Heart right ventricle (tissue), 16 donors: ENCODE data around the gene PGAP2. TPM values are rescaled to one million over a fixed set of nuclear protein-coding genes. Genes with fewer than 3 reads are reported as not detected.

ENCODE experiments used
- ATAC-seq, 8 donors: fragments of 200-7000 bp; cut with Tn5 transposase; one replicate each; pipeline ENCODE4 v1.9.1; 2020; ENCODE audit warnings: mild to moderate bottlenecking in 8 of 8, moderate library complexity in 8 of 8, moderate number of reproducible peaks in 1 of 8
- DNase-seq, 2 donors: peaks; one replicate each; pipeline ENCODE4 v3.0.0-alpha.2; 2020
- H3K27ac ChIP-seq, 10 donors: fragments of 200-600 bp; sonication (generic) in 2 of 10; one replicate each; pipeline versions ENCODE4 v1.5.0 to v1.8.0; 2020 to 2022; ENCODE audit warnings: mild to moderate bottlenecking in 3 of 10
- H3K27me3 ChIP-seq, 7 donors: fragments of 200-600 bp; one replicate each; pipeline ENCODE4 v1.8.0; 2021 to 2022; ENCODE audit warnings: mild to moderate bottlenecking in 2 of 7
- H3K36me3 ChIP-seq, 9 donors: fragments of 200-600 bp; sonication (generic) in 1 of 9; one replicate each; pipeline versions ENCODE4 v1.5.0 to v1.8.0; 2020 to 2022; ENCODE audit warnings: mild to moderate bottlenecking in 2 of 9
- H3K4me1 ChIP-seq, 9 donors: fragments of 200-600 bp; sonication (generic) in 1 of 9; one replicate each; pipeline versions ENCODE4 v1.5.0 to v1.8.0; 2020 to 2022; ENCODE audit warnings: mild to moderate bottlenecking in 4 of 9
- H3K4me3 ChIP-seq, 10 donors: fragments of 200-600 bp; sonication (generic) in 2 of 10; one replicate each; pipeline versions ENCODE4 v1.5.0 to v1.8.0; 2020 to 2022; ENCODE audit warnings: mild to moderate bottlenecking in 7 of 10, moderate library complexity in 2 of 10
- H3K9me3 ChIP-seq, 11 donors: fragments of 200-600 bp in 10 of 11; sonication (generic) in 2 of 11; one replicate each; pipeline versions ENCODE4 v1.5.0 to v1.8.0; 2013 to 2022; ENCODE audit warnings: mild to moderate bottlenecking in 2 of 11, control low read depth in 1 of 11, moderate library complexity in 1 of 11
- CTCF ChIP-seq, 9 donors: fragments of 200-600 bp; sonication (generic) in 2 of 9; IDR thresholded peaks; one replicate each; pipeline versions ENCODE4 v1.5.0 to v1.8.0; 2021 to 2022; ENCODE audit warnings: antibody characterized with exemption in 9 of 9, mild to moderate bottlenecking in 5 of 9, moderate library complexity in 1 of 9
- WGBS, 2 donors: extraction: QIAGEN DNeasy Blood & Tissue Kit; methylation state at CpG; one replicate each; pipeline ENCODE4 v1.1.7; 2013; ENCODE audit warnings: inconsistent platforms in 1 of 2; 5-methylcytosine and 5-hydroxymethylcytosine counted together
- intact Hi-C, 10 donors: fragments of 100-400 bp; cut with DNase I; formaldehyde crosslinking; loops; one replicate each; pipeline versions ENCODE4 v1.11.1 to v1.14.2; 2022
- polyA plus RNA-seq, 2 donors: library from polyadenylated mRNA; stranded (reverse); fragments of 200-250 nt; gene quantifications; one replicate each; pipeline ENCODE4 v1.2.3, GENCODE V29; 2013
- total RNA-seq, 10 donors: library from RNA; stranded (reverse); fragmentation: NEBNext Ultra II Directional in 3 of 10; extraction: Animal tissue kit (Norgen Biotek cat#: 25700) in 3 of 10; gene quantifications; one replicate each; pipeline versions ENCODE4 v1.2.1 to v1.2.4, GENCODE V29; 2021 to 2023
- donor health status: Arrhythmogenic right ventricular cardiomyopathy.
- donor health status: ischemic (EF 13 %, LVEDD 7.1; RV severe dilation, severe dysfunction).
- donor health status: healthy with polysubstance abuse.
- donor health status: DM: no; HTN: yes; CAD: no.
- donor health status: DM: no; HTN: no; CAD: no.
- donor health status: ischemic (EF 25% LVEDD 6.9; RV normal size, moderate dysfunction).
- donor health status: ischemic (EF 25% LVEDD 5.7; RV mildly dilated, moderate dysfunction).
- donor health status: healthy.
- donor health status: DM: yes; HTN: yes; CAD: no.
- donor health status: Ischemic cardiomyopathy.
- donor health status: ischemic (EF 35%, LVEDD 5.7; RV mildly dilated, moderate dysfunction).
- donor health status: nonischemic (EF 11% LVEDD 7.7; RV severe dilation, severe dysfunction).
- donor health status: DM: yes; HTN: yes; CAD: no.
- donor health status: PGD.
- donor health status: ischemic (EF 29% LVEDD 5.4; RV normal size, mild dysfunction).
- donor health status: nonischemic (EF 23%, LVEDD 6.1; RV moderate dilation, normal function).

PGAP2 gene
- total and polyA plus RNA-seq, 12 donors: 12.7 to 29.8 (median 20.9) TPM

GRCh38 chr11:3836903-3837302, 28.5 kb downstream of the PGAP2 start:
- Histone ChIP-seq H3K27me3 (no peaks in the 10 kb centered on the region), H3K9me3 (no peaks in the 10 kb centered on the region), H3K4me3 (peak overlapping the region in 5 of 10 donors; percentile 8 to 97 (median 21)), H3K36me3 (peaks cover 0 to 28% (median 0%) of the 10 kb centered on the region in 9 donors), H3K27ac (peak overlapping the region in 9 of 10 donors; percentile 34 to 100 (median 58)), H3K4me1 (peaks cover 30 to 87% (median 78%) of the 10 kb centered on the region in 9 donors)
- DNase-seq (peak; percentile 36 to 51), ATAC-seq (peak in 1 of 8 donors; percentile 14)
- WGBS, 2 donors: 56 to 58% methylated on average over 5 of the region's 5 CpGs
- intact Hi-C loops: loop anchor here in 2 of 10 donors (5.0 kb wide), 2 partner anchors 40 to 380 kb away; partner anchors contain the start of gene NUP98 (in 1 of the 2)
- TF ChIP-seq CTCF (IDR thresholded peaks at IDR 0.05): no peak

- WGBS, 2 donors: 59 to 89% methylated on average over 1 of the region's 1 CpG
- Histone ChIP-seq H3K27me3 (no peaks in the 10 kb centered on the region), H3K4me3 (peak overlapping the region in 6 of 10 donors; percentile 8 to 97 (median 48)), H3K36me3 (peaks cover 0 to 26% (median 0%) of the 10 kb centered on the region in 9 donors), H3K9me3 (no peaks in the 10 kb centered on the region), H3K4me1 (peaks cover 25 to 80% (median 71%) of the 10 kb centered on the region in 9 donors), H3K27ac (peak overlapping the region in 9 of 10 donors; percentile 9 to 100 (median 58))
- intact Hi-C loops: loop anchor here in 2 of 10 donors (5.0 kb wide), 2 partner anchors 40 to 380 kb away; partner anchors contain the start of gene NUP98 (in 1 of the 2)
- peak in 4 of 8 donors; percentile 12 to 25 (median 17) for ATAC-seq
- TF ChIP-seq CTCF (IDR thresholded peaks at IDR 0.05): no peak
- peak in 1 of 2 donors; percentile 59 for DNase-seq
These were observed 29.4 kb downstream of the PGAP2 start for GRCh38 chr11:3837793-3838192.

GRCh38 chr11:3838504-3838903, 30.1 kb downstream of the PGAP2 start:
- no peak for TF ChIP-seq CTCF (IDR thresholded peaks at IDR 0.05)
- Histone ChIP-seq H3K36me3 (peaks cover 0 to 20% (median 0%) of the 10 kb centered on the region in 9 donors), H3K27ac (peak overlapping the region in 9 of 10 donors; percentile 9 to 100 (median 55)), H3K9me3 (no peaks in the 10 kb centered on the region), H3K4me3 (peak overlapping the region in 6 of 10 donors; percentile 14 to 97 (median 83)), H3K4me1 (peaks cover 25 to 73% (median 66%) of the 10 kb centered on the region in 9 donors), H3K27me3 (no peaks in the 10 kb centered on the region)
- DNase-seq (no peak), ATAC-seq (no peak)
- 81 to 84% methylated on average over 2 of the region's 2 CpGs for WGBS, 2 donors
- intact Hi-C loops: loop anchor here in 2 of 10 donors (5.0 kb wide), 2 partner anchors 41 to 381 kb away; partner anchors contain the start of gene NUP98 (in 1 of the 2)

- Histone ChIP-seq H3K27me3 (no peaks in the 10 kb centered on the region), H3K36me3 (peaks cover 0 to 4% (median 0%) of the 10 kb centered on the region in 9 donors), H3K27ac (peak overlapping the region; percentile 93 to 100 (median 97)), H3K4me1 (peaks cover 18 to 56% (median 49%) of the 10 kb centered on the region in 9 donors), H3K4me3 (peak overlapping the region; percentile 75 to 98 (median 90)), H3K9me3 (no peaks in the 10 kb centered on the region)
- DNase-seq: peak in 1 of 2 donors; percentile 26
- ATAC-seq: peak in 6 of 8 donors; percentile 4 to 63 (median 38)
- WGBS, 2 donors: 3 to 5% methylated on average over 46 of the region's 46 CpGs
- TF ChIP-seq CTCF (IDR thresholded peaks at IDR 0.05): no peak
- intact Hi-C loops: loop anchor here in 4 of 10 donors (5.0 kb wide), 2 partner anchors 33 to 43 kb away; partner anchors contain the start of genes NUP98 (in 3 of the 4) and PGAP2 (in 1 of the 4)
These were observed 31.9 kb downstream of the PGAP2 start for GRCh38 chr11:3840004-3840869.
